ENCODE data around the gene TRAF1. TPM values are rescaled to one million over a fixed set of nuclear protein-coding genes. Genes with fewer than 3 reads are reported as not detected.

Gene TRAF1
- total RNA-seq, 3 donors from 2014 or later (not counting 1 experiment from before 2014, with no cell fraction given), result 23.4 to 33.9 (median 30.5) TPM

- H3K27me3 ChIP-seq (ENCODE audit: control insufficient read depth, insufficient read depth, low read length), result no peaks in the 10 kb centered on the region
These were observed 21.7 kb downstream of the TRAF1 start for GRCh38 chr9:120904978-120905301.

GRCh38 chr9:120904061-120904977 lies 22.3 kb downstream of the TRAF1 start:
- intact Hi-C loops (cut with micrococcal nuclease), result no loop called here
- peak overlapping the region; percentile 43 to 59 for H3K27ac Mint-ChIP-seq
- peaks cover 39% of the 10 kb centered on the region for H3K36me3 ChIP-seq (ENCODE audit: control insufficient read depth, insufficient read depth, low read length)

More at GRCh38 chr9:120904978-120905301, 21.7 kb downstream of the TRAF1 start:
- Histone ChIP-seq H3K36me3 (ENCODE audit: control insufficient read depth, insufficient read depth, low read length) (peaks cover 45% of the 10 kb centered on the region), H3K4me1 (ENCODE audit: control insufficient read depth, insufficient read depth, low read length) (peaks cover 62% of the 10 kb centered on the region), H3K4me3 (ENCODE audit: low read length) (no peak overlapping the region), H3K9me3 (ENCODE audit: control insufficient read depth, insufficient read depth, low read length) (no peaks in the 10 kb centered on the region), H3K27ac (ENCODE audit: low read length) (peak overlapping the region; percentile 58)
- ATAC-seq, result no peak
- H3K27me3 Mint-ChIP-seq (ENCODE audit: low read depth in 2 of 2), result no peaks in the 10 kb centered on the region
- DNase-seq, result peak in 1 of 2 donors; percentile 31
- 91% methylated on average over 11 of the region's 11 CpGs for WGBS (ENCODE audit: insufficient coverage)
- H3K36me3 Mint-ChIP-seq, result no peaks in the 10 kb centered on the region
- H3K27ac Mint-ChIP-seq, result peak overlapping the region in 1 of 2 donors; percentile 43
- H3K9me3 Mint-ChIP-seq, result no peaks in the 10 kb centered on the region
- H3K4me3 Mint-ChIP-seq, result peak overlapping the region; percentile 49
- no peak for TF ChIP-seq CTCF (IDR thresholded peaks at IDR 0.05)
- intact Hi-C loops (cut with micrococcal nuclease), result no loop called here
- H3K4me1 Mint-ChIP-seq, result peaks cover 19 to 34% of the 10 kb centered on the region in 2 donors

GRCh38 chr9:120902569-120903535 lies 23.7 kb downstream of the TRAF1 start:
- H3K36me3 ChIP-seq (ENCODE audit: control insufficient read depth, insufficient read depth, low read length), result peaks cover 34% of the 10 kb centered on the region
- Mint-ChIP-seq H3K27me3 (ENCODE audit: low read depth in 2 of 2) (no peaks in the 10 kb centered on the region), H3K36me3 (no peaks in the 10 kb centered on the region), H3K4me1 (peaks cover 16 to 34% of the 10 kb centered on the region in 2 donors), H3K27ac (peak overlapping the region; percentile 43 to 47), H3K9me3 (no peaks in the 10 kb centered on the region), H3K4me3 (no peak overlapping the region)
- H3K4me3 ChIP-seq (ENCODE audit: low read length), result no peak overlapping the region
- intact Hi-C loops (cut with micrococcal nuclease), result no loop called here
- peak overlapping the region; percentile 58 for H3K27ac ChIP-seq (ENCODE audit: low read length)
- ATAC-seq, result no peak
- no peak for TF ChIP-seq CTCF (IDR thresholded peaks at IDR 0.05)
- peak in 1 of 2 donors; percentile 55 for DNase-seq
- peaks cover 51% of the 10 kb centered on the region for H3K4me1 ChIP-seq (ENCODE audit: control insufficient read depth, insufficient read depth, low read length)
- H3K27me3 ChIP-seq (ENCODE audit: control insufficient read depth, insufficient read depth, low read length), result no peaks in the 10 kb centered on the region
- 71% methylated on average over 14 of the region's 14 CpGs for WGBS (ENCODE audit: insufficient coverage)
- H3K9me3 ChIP-seq (ENCODE audit: control insufficient read depth, insufficient read depth, low read length), result no peaks in the 10 kb centered on the region

More at GRCh38 chr9:120904061-120904977, 22.3 kb downstream of the TRAF1 start:
- peak in 1 of 2 donors; percentile 90 for DNase-seq
- Mint-ChIP-seq H3K27me3 (ENCODE audit: low read depth in 2 of 2) (no peaks in the 10 kb centered on the region), H3K4me1 (peaks cover 16 to 34% of the 10 kb centered on the region in 2 donors), H3K9me3 (no peaks in the 10 kb centered on the region), H3K4me3 (no peak overlapping the region), H3K36me3 (no peaks in the 10 kb centered on the region)
- Histone ChIP-seq H3K27ac (ENCODE audit: low read length) (peak overlapping the region; percentile 58), H3K27me3 (ENCODE audit: control insufficient read depth, insufficient read depth, low read length) (no peaks in the 10 kb centered on the region), H3K4me3 (ENCODE audit: low read length) (no peak overlapping the region), H3K9me3 (ENCODE audit: control insufficient read depth, insufficient read depth, low read length) (no peaks in the 10 kb centered on the region), H3K4me1 (ENCODE audit: control insufficient read depth, insufficient read depth, low read length) (peaks cover 56% of the 10 kb centered on the region)
- 78% methylated on average over 16 of the region's 16 CpGs for WGBS (ENCODE audit: insufficient coverage)
- no peak for TF ChIP-seq CTCF (IDR thresholded peaks at IDR 0.05)
- peak; percentile 43 to 58 (median 50) for ATAC-seq
